Measurements from ENCODE around the gene MRPL3. TPM values are rescaled to one million over a fixed set of nuclear protein-coding genes. Genes with fewer than 3 reads are reported as not detected.

Gene MRPL3
- total and polyA plus RNA-seq, 10 of the 15 experiments (the other 5 are each of a cell fraction or from before 2014, with no cell fraction given), result 91.6 to 307 (median 198) TPM

- TF ChIP-seq REST (IDR thresholded peaks at IDR 0.05; ENCODE audit: low read depth, low read length) (no peak), BCLAF1 (IDR thresholded peaks at IDR 0.05) (no peak), MEF2A (IDR thresholded peaks at IDR 0.05; ENCODE audit: insufficient read depth, low read depth, low read length) (no peak)
Measured at GRCh38 chr3:131546441-131546840, 43.7 kb upstream of the MRPL3 start (continued).

- in situ Hi-C loops (cut with MboI), result no loop called here
- H2AFZ ChIP-seq (ENCODE audit: control insufficient read depth, low read depth, low read length), result no peak overlapping the region
- H3K27me3 ChIP-seq (replicated peaks in 1 of 2; ENCODE audit: control insufficient read depth in 2 of 2, insufficient read depth in 2 of 2, low read length in 1 of 2), result no peaks in the 10 kb centered on the region; a peak in 1 of 4 replicates
- intact Hi-C loops (cut with micrococcal nuclease; ENCODE audit: unreplicated experiment), result loop anchor here (10.0 kb wide), 2 partner anchors 510 to 640 kb away; no protein-coding TSS in a partner anchor
- H3K36me3 ChIP-seq (ENCODE audit: control insufficient read depth in 2 of 2, insufficient read depth in 2 of 2, low read length in 1 of 2), result no peaks in the 10 kb centered on the region
- ChIA-PET RAD21 (ENCODE audit: unreplicated experiment) (no interaction called here), POLR2A (no interaction called here), CTCF (interaction anchor here (1.0 to 1.3 kb wide), 2 partner anchors 9 to 163 kb away, joined by 3 read pairs; partner anchors contain the start of gene NUDT16), SMC1A (ENCODE audit: uncharacterized antibody, unreplicated experiment) (no interaction called here)
- H3K4me2 ChIP-seq (ENCODE audit: control insufficient read depth, insufficient read depth), result no peak overlapping the region
- no peak overlapping the region for H3K27ac ChIP-seq (ENCODE audit: control insufficient read depth, insufficient read depth)
- no peak overlapping the region for H3K4me3 ChIP-seq
- H3K4me1 ChIP-seq (ENCODE audit: control insufficient read depth, insufficient read depth, low read length), result no peaks in the 10 kb centered on the region
- no peak overlapping the region for H3K9ac ChIP-seq (ENCODE audit: control insufficient read depth, insufficient read depth, low read length)
- DNase-seq (ENCODE audit: low read depth, low spot score) (no peak), ATAC-seq (no peak), FAIRE-seq (no peak)
- H3K9me3 ChIP-seq (replicated peaks; ENCODE audit: control insufficient read depth, insufficient read depth, low read length), result no peaks in the 10 kb centered on the region
- no peaks in the 10 kb centered on the region for H3K79me2 ChIP-seq (ENCODE audit: control insufficient read depth, insufficient read depth, low read length)
- H4K20me1 ChIP-seq (ENCODE audit: control insufficient read depth, insufficient read depth), result no peaks in the 10 kb centered on the region
- BruUV-seq (replicated peaks), result no TSS peak
- WGBS (ENCODE audit: insufficient coverage, insufficient replicate concordance, low lambda C conversion rate, missing lambda C conversion rate), result 15% methylated on average over 2 of the region's 2 CpGs
- TF ChIP-seq ESRRA (IDR thresholded peaks at IDR 0.05; ENCODE audit: low read length) (no peak), NFYB (IDR thresholded peaks at IDR 0.05; ENCODE audit: insufficient read depth, low read depth, low read length) (no peak), NR2F1 (conservative IDR thresholded peaks at IDR 0.05) (no peak), CEBPZ (IDR thresholded peaks at IDR 0.05; ENCODE audit: low read depth, low read length) (no peak), PBX3 (IDR thresholded peaks at IDR 0.05; ENCODE audit: insufficient replicate concordance, low read depth, low read length) (no peak), CBX3 (IDR thresholded peaks at IDR 0.05; ENCODE audit: borderline replicate concordance, low read depth) (no peak), NFIC (IDR thresholded peaks at IDR 0.05; ENCODE audit: low read depth, low read length) (no peak), SREBF1 (IDR thresholded peaks at IDR 0.05; ENCODE audit: low read length) (no peak), KDM1A (IDR thresholded peaks at IDR 0.05; ENCODE audit: borderline replicate concordance) (no peak)
Measured at GRCh38 chr3:131544557-131544956, 41.8 kb upstream of the MRPL3 start.

All from GM12878 (cell line).